HG02623 (cell line): ENCODE data around the gene LRRC3C.

ENCODE experiments used
- ATAC-seq: cut with Tn5 transposase; IDR thresholded peaks from one replicate; pipeline ENCODE4 v1.9.1; 2021; ENCODE audit warnings: moderate library complexity; ENCODE audit not compliant: unreplicated experiment

The LRRC3C gene

DNA sequence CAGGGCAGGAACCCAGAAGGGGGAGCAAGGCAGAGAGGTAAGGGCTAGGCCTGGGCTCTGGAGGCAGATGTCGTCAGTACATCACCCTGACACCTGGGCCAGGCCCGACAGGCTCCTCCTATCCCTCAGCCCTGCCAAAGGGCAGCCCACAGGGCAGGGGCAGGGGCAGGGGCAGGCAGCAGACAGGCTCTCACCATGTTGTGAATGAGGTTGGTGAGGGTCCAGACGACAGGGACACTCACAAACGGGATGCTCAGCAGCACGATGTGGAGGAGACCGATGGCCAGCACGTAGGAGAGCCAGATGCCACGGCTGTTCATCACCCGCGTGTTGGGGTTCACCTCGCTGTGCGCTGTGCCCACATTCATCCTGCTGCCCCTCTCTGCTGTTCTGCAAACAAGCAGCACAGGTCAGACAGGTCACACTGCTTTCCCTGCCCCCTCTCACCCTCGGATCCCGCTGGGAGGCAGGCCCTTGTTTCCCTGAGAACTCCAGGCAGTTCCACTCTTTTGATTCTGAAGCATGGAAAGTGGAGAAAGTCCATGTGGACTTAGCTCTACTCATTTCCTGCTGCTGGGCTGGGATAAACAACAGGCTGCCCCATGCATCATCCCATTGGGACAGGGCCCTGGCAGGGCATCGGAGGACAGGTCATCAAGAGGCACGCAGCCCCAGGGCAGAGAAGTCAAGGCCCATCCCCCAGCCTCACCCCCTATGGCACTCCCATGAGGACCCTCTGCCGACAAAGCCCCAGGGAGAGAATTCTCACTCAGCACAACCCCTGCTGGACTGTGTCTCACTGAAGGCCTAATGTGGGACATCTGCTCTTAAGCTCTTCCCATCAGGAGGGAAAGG, 3.5 kb upstream of the LRRC3C start:
- no peak for ATAC-seq

DNA sequence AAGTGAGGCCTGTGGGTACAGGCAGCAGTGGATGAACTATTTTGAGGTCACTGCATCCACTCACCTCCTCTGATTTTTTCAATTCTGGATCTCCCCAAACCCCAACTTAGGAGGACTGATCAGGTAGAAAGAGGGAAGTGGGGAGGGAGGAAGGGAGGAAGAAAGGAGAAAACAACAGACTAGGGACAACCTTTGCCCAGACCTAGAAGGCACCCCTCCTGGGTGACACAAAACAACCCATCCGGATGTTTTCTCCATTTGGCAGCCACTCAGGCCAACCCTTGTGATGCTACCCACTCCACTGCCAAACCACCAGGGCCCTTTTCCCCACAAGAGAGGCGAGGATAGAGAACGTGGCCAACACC, 2.9 kb upstream of the LRRC3C start:
- ATAC-seq, result no peak

DNA sequence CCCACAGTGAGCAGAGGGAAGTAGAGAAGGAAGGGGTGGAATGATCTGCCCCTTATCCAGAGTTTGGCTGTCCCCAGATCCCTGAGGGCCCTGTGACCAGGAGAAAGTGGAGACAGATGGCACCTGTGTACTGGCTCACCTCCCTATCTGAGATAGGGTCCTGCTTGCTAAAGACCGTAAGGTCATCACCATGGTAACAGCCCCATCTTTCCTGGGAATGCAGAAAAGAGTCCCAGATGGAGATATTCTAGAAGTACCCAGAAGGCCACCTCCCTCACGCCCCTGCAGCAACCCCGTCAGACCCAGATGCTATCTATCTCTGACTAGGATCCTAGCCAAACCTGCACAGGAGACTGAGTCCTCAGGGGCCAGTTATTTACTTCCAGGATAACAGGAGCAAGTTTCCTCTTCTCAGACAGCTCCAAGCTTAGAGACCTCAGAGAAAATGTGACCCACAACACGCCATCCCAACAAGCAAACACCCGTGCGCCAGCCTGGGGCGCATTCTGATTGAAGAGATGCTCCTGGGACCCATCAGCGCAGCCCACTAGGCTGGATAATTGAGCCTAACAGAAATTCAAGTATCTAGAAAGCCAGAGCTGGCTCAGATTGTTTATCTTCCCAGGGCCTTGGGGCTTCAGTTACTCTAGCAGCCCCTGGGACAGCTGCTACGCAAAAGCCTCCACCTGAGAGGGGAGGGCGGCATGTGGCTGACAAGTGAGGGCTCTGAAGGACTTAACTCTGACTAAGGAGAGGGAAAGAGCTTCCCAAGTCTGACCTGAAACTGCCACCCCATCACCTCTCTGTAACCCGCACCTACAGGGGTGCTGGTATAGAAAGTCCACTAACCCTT, 2.0 kb upstream of the LRRC3C start:
- ATAC-seq, result no peak

DNA sequence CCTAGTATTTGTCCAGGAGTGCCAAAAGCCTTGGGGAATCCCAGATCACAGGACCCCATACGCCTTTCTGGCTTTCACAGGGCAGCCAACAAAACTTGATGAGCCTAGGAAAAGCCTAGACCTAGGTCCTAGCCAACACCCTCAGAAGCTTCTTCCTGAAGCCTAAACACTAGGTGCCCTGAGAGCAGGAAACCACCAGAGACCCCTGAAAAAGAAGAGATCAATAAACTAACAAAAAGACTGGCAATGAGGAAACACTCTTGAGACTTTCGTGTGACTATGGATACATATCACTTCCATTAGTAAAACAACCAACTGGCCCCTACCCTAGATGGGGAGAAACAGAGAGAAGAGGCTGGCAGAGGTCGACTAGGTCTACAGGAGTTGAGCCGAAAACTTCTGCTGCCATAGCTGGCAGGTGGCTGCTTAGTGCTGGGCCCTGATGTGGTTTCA, 1.4 kb upstream of the LRRC3C start:
- no peak for ATAC-seq

DNA sequence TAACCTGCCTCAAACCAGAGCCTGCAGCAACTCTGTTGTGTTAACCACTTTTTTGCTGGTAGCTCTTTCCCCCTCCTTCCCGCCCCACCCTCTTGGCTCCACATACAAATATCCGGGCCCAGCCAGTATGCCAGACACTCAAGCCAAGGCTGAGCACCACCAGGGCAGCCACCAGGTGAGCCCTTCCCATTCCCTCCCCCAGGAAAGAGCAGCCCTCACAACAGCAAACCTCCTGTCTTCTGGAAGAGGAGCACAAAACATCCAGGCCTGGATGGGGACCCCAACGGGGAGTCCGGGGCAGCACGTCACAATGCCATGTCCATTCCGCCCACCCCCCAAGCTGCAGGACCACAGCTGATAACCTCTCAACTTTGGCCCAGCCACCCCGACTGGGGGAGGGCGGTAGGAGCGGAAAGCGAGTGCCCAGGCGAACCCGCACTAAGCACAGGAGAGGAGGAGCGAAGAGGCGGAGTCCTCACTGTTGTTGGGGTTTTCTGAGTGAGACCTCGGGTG, 888 bp upstream of the LRRC3C start:
- no peak for ATAC-seq

DNA sequence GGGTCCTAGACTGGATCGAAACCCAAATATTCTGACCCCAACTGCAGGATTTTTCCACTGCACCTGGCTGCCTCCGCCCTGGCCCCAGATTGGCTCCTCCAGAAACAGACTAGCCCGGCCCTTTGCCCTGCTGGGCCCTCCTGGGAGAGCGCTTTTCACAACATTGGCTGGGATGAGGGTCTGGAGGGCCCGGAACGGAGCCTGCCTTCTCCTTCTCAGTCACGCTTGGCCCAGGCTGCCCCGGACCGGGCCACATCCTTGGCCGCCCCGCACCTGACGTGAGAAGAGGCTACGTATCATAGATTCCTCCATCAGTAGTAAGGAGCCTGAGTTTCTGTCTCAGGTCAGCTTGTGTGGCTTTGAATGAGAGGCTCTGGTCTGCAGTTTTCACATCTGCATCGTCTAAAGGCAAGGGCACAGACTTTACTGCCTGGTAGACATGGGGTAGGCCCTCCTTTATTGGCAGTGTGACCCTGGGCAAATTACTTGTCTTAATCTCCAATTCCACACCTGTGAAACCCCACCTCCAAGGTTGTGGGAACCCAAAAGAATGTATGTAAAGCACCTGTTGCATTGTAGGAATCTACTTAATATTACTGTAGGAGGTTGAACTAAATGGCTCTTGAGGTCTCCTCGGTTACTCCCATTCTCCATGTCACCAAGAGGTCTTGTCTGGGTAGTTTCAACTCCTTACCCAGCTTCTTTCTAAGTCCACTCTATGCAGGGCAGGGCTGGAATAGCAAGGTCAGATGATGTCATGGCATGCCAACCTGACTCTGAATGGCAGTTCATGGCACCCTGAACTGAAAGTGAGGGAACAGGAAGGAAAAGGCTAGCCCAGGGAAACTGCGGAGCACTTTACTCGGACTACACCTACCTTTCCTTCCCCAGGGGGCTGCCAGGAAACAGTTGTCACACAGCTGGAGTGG, 661 bp downstream of the LRRC3C start:
- ATAC-seq, result peak; percentile 4

DNA sequence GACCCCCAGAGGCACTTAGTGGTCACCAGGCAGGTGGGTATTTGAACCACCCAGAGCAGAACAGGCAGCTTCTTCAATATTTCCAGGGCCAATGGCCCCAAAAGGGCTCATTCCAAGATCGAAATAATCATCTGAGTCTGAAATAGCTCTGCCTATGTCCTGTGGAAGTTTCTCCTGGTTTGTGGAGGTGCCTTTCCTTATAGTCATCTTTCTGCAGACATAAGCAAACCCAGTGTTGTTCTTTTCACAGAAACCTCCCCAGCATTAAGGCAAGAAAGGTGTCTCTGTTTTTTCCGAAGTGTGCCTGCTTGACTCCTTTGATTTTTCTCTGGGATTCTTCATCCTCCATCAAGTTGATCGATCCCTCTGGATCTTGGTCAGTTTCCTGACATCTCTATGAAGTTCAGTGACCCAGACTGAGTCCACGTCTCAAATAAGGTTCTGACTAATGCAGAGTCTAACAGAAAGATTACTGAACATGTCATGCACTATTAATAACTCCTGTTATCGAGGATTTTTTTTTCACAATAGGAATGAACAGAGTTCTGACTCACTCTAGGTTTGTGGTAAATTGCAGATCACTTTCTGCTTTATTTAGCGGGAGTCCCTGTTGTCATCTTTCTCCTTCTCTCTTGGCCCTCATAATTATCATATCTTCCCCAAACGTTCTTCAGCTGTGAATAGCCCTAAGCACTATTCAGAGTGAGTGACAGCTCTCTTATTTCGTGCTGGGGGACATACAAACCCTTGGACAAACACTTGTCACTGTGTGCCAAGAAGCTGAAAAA, 1.5 kb downstream of the LRRC3C start:
- no peak for ATAC-seq

DNA sequence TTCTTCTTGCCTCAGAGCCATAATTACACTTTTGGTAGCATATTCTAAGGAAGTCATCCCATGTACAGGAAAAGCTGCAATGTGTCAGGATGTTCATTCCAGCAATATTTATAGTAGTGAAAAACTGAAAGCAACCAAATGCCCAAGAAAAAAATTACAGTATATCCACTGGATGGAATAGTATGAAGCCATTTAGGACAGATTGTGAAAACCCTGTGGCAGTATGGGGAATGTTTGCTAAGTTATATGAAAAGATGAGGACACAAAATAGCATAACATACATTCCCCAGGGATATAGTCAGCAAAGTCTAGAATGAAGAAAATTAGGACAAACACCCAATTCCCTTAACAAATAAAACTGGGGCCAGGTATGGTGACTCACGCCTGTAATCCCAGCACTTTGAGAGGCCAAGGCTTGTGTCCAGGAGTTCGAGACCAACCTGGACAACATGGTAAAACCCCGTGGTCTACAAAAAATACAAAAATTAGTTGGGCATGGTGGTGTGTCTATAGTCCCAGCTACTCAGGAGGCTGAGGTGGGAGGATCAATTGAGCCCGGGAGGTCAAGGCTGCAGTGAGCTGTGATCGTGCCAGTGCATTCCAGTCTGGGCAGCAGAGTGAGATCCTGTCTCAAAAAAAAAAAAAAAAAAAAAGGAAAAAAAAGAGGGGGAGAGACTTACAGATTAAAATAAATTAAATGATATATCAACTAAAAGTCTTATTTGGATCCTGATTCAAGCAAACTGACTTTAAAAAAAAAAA, 2.3 kb downstream of the LRRC3C start:
- ATAC-seq, result no peak

DNA sequence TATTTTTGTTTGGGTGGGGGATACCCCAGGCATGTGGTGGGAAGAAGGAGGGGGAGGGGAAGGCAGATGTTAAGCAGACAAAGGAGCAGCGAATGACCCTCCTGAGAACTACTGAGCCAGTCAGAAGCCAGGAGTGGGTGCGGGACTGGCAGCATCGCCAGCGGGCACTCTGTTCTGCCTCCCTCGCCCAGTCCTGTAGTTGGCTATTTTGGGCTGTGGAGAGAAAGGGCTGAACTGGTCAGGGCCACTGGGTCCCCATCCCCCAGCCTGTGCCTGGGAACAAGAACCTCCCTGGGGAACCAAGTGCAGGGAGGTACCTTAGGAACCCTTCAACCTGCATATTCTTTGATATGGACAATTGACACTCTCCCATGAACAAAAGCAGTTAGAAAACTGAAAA, 6.4 kb downstream of the LRRC3C start:
- ATAC-seq, result no peak

DNA sequence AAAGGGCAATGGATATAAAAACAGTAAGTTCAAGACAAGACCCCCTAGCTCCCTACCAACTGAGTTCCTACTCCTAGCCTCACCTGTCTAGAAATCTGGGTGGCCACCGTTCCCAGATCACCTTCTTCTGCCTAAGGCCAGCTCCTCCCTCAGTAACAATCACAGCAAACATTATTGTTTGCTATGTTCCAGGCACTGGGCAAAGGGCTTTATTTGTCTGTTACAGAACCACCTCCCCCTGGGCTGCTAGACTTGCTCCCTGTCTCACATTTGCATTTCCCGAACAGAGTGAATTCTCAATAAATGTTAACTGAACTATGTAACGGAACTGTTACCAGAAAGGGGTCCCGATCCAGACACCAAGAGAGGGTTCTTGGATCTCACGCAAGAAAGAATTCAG, 6.8 kb downstream of the LRRC3C start:
- no peak for ATAC-seq

DNA sequence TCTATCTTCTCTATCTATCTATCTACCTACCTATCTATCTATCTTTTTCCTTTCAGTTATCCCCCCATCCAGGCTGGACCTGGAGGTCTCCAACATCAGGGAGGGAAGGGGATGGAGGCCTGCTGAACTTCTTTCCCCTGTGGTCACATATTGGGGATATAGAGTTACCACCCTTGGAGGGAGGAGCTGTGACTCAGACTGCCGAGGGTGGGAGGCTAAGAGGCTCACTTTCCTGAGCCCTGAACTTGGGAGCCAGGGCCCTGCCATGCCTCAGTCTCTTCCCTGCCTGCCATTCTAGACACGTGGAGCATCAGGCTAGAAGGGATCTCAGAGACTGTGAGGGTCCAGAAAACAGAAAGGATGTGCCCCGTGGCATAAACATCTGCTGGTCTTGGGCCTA, 8.4 kb downstream of the LRRC3C start:
- no peak for ATAC-seq

DNA sequence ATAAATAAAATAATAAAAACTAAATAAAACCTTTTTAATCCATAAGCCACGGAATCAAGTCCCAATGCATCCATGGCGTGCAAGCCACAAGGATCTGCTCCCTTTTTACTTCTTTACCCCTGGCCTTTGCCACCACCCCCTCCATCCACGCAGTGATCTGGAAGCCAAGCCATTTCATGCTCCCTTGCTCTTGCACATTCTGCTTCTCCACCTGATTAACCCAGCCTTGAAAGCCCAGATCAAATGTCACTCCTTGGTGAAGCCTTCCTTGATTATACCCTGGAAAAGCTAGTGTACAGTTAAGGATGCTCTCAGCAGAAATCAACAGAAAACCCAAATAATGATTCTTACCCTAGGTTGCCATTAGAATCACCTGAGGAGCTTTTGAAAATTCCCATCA, 9.9 kb downstream of the LRRC3C start:
- no peak for ATAC-seq

DNA sequence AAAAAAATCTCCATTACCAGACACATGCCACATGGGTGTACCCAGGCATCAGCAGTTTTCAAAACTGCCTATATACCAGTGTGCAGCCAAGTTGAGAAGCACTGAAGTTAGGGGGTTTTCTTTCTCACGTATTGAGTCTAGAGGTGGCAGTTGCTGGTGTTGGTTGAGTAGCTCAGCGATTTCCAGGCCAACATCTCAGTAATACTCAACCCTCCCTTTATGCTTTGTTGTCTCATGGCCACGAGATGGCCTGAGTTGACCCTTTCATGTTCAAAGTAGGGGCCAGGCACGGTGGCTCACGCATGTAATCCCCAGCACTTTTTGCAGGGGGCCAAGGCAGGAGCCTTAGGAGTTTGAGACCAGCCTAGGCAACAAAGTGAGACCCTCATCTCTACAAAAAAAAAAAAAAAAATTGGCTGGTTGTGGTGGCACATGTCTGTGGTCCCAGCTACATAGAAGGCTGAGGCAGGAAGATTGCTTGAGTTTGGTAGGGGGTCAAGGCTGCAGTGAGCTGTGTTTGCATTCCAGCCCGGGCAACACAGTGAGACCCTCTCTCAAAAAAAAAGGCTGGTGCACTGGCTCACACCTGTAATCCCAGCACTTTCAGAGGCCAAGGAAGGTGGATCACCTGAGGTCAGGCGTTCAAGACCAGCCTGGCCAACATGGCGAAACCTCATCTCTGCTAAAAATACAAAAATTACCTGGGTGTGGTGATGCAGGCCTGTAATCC, 10.8 kb downstream of the LRRC3C start:
- ATAC-seq, result no peak

DNA sequence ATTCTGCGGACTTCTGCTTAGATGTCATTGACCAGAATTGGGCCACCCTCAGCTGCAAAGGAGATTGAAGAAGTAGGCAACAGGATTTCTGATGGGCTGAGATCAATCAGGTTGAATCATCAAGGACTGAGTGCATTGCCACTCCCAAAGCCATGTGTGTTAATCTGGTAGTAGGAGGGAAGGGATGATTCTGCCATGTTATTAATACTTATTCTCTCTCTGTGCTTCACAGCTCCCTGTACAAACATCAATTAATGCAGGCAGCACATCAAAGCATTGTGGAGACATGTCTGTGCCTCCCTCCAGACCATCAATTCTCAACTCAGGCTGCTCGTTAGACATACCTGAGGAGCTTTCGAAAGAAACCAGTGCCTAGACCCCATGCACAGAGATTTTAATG, 11.6 kb downstream of the LRRC3C start:
- ATAC-seq, result no peak

DNA sequence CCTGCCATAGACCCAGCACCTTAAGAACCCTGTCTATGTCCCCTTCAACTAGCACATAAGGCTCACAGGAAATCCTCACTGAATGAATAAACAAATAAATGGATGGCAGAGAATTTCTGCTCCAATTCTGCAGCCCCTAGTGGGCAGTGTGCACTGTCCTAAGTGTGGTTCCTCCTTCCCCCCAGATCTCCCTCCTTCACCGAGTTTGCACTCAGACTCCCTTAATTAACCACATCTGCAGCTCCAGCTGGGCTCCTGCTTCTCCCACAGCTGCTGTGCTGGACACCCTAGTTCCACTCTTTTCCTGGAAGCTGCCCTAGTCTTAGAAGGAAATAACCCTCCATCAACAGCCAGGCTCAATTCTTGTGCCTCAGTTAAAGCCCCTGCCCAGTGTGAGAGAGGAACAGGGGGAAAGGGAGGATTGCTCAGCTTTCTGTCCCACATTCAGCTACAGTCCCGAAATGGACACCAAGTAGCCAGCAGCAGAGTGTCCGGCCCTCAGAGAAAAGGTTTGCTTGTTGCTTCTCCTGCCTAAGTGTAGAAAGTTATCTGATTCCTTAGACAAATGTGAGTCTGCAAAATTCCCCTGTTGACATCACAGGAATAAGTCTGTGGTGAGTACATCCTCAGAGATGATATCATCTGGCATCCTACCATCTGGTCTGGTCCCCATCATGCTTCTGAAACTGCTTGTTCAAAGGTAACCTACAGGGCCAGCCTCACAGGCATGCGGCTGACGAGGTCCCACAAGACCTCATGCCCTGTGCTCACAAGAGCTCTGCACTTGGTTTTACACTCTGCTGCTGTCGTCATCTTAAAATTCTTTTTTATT, 12.3 kb downstream of the LRRC3C start:
- peak; percentile 64 for ATAC-seq

DNA sequence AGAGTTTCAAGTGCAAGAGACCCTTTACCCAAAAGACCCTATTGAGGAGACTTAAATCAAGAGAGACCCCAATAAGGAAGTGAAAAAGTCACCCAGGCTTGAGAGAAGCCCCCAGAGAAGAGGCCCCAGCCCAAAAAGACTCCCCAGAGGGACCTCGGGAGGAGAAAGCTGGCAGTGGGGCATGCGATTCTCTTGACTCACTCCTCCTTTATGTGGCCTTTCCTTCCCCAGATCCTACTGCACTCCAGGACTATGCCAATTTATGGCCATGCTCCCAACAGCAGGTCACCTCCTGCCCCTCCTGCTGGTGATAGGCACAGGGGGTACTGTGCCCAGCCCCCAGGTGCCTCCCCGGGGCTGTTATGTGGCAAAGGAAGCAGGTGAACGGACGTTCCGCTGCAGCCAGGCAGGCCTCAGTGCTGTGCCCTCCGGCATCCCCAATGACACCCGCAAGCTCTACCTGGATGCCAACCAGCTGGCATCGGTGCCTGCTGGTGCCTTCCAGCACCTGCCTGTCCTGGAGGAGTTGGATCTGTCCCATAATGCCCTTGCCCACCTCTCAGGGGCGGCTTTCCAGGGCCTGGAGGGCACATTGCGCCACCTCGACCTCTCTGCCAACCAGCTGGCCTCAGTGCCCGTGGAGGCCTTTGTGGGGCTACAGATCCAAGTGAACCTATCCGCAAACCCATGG, 16.3 kb downstream of the LRRC3C start:
- ATAC-seq, result no peak

DNA sequence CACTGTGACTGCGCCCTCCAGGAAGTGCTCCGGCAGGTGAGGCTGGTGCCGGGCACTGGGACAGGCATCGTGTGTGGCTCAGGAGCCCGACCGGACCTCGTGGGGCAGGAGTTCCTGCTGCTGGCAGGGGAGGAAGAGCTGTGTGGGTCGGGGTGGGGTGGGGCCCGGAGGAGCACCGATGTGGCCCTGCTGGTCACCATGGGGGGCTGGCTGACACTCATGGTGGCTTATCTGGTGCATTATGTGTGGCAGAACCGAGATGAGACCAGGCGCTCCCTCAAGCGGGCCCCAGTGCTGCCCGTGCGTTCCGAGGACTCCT, 16.8 kb downstream of the LRRC3C start:
- no peak for ATAC-seq
